Prostate gland (tissue), 2 donors: ENCODE results near the gene ITPKB. TPM values are rescaled to one million over a fixed set of nuclear protein-coding genes. Genes with fewer than 3 reads are reported as not detected.
"Not testable (repeated sequence)": the region's sequence is repeated elsewhere in the genome, so short reads cannot be mapped to it uniquely, and the experiment has no call there.

ENCODE experiments used
- DNase-seq: peaks from one replicate; pipeline ENCODE4 v3.0.0-alpha.2; 2019; ENCODE audit warnings: low spot score
- H3K27ac ChIP-seq, 2 donors: fragments of 200-600 bp; sonication (generic); 2 replicates each; pipeline ENCODE4 v1.5.1; 2017 to 2019
- H3K27me3 ChIP-seq: fragments of 200-600 bp; sonication (generic); replicated peaks from 2 replicates; pipeline ENCODE4 v1.5.1; 2019; ENCODE audit not compliant: insufficient read depth
- H3K36me3 ChIP-seq, 2 donors: fragments of 200-600 bp; sonication (generic); 1 replicate in 1 of 2; 2 replicates in 1 of 2; pipeline versions ENCODE4 v1.5.1 to v1.8.1; 2017 to 2019
- H3K4me1 ChIP-seq: fragments of 200-600 bp; sonication (generic); replicated peaks from 2 replicates; pipeline ENCODE4 v1.5.1; 2019
- H3K4me3 ChIP-seq, 2 donors: fragments of 200-600 bp; sonication (generic); 2 replicates each; pipeline ENCODE4 v1.5.1; 2017 to 2019
- H3K9me3 ChIP-seq: fragments of 200-600 bp; sonication (generic); 2 replicates; pipeline ENCODE4 v1.5.1; 2017
- CTCF ChIP-seq, 4 experiments: fragments of 200-600 bp in 2 of 4; fragments of 450-650 bp in 2 of 4; sonication (generic) in 2 of 4; IDR thresholded peaks; 1 replicate in 3 of 4; 2 replicates in 1 of 4; pipeline ENCODE4 v1.5.1; 2016 to 2019; ENCODE audit warnings: antibody characterized with exemption in 4 of 4, mild to moderate bottlenecking in 2 of 4, moderate library complexity in 2 of 4
- POLR2A ChIP-seq: fragments of 450-650 bp; IDR thresholded peaks from one replicate; pipeline ENCODE4 v1.6.1; 2016; ENCODE audit warnings: antibody characterized with exemption, mild to moderate bottlenecking
- POLR2AphosphoS5 ChIP-seq: sonication (generic); formaldehyde crosslinking; IDR thresholded peaks from one replicate; pipeline ENCODE4 v1.6.1; 2017; ENCODE audit warnings: antibody characterized with exemption
- WGBS: methylation state at CpG from one replicate; pipeline ENCODE4 v1.1.5; 2018; 5-methylcytosine and 5-hydroxymethylcytosine counted together
- intact Hi-C: fragments of 100-400 bp; cut with DNase I; formaldehyde crosslinking; loops from one replicate; pipeline ENCODE4 v1.14.2; 2022
- total RNA-seq, 2 donors: library from RNA; depleted of rRNA; stranded (reverse); fragments of >200 nt; gene quantifications; one replicate each; pipeline ENCODE4 v1.1.0, GENCODE V29; 2016

ITPKB gene
- total RNA-seq, 2 donors from 2014 or later: 47.5 to 49.2 TPM

GRCh38 chr1:226599636-226600238 is 139.3 kb downstream of the ITPKB start:
- no peak overlapping the region for H3K4me3 ChIP-seq
- no peak for DNase-seq
- no peaks in the 10 kb centered on the region for H3K9me3 ChIP-seq
- no peaks in the 10 kb centered on the region for H3K36me3 ChIP-seq
- intact Hi-C loops: loop anchor here (10.0 kb wide), 1 partner anchor 175 kb away; no protein-coding TSS in a partner anchor
- H3K4me1 ChIP-seq: peaks cover 4% of the 10 kb centered on the region
- no peaks in the 10 kb centered on the region for H3K27me3 ChIP-seq
- H3K27ac ChIP-seq: no peak overlapping the region
- TF ChIP-seq CTCF (IDR thresholded peaks at IDR 0.05): no peak
- no peak for TF ChIP-seq POLR2A
- no peak for TF ChIP-seq POLR2AphosphoS5

- H3K27me3 ChIP-seq, H3K9me3 ChIP-seq, DNase-seq, H3K36me3 ChIP-seq, H3K4me1 ChIP-seq, intact Hi-C loops, H3K27ac ChIP-seq, H3K4me3 ChIP-seq: not testable (repeated sequence)
- WGBS: 87% methylated on average over 3 of the region's 3 CpGs
Observed at GRCh38 chr1:226598955-226599354, 140.1 kb downstream of the ITPKB start.

GRCh38 chr1:226598455-226598849 is 140.6 kb downstream of the ITPKB start:
- TF ChIP-seq CTCF (IDR thresholded peaks at IDR 0.05) (no peak), POLR2A (no peak), POLR2AphosphoS5 (no peak)
- no peak for DNase-seq
- H3K36me3 ChIP-seq: no peaks in the 10 kb centered on the region
- no peaks in the 10 kb centered on the region for H3K9me3 ChIP-seq
- intact Hi-C loops: no loop called here
- no peak overlapping the region for H3K27ac ChIP-seq
- no peak overlapping the region for H3K4me3 ChIP-seq
- WGBS: 95% methylated on average over 2 of the region's 2 CpGs
- H3K27me3 ChIP-seq: no peaks in the 10 kb centered on the region
- H3K4me1 ChIP-seq: peaks cover 4% of the 10 kb centered on the region

GRCh38 chr1:226597616-226598454 is 141.2 kb downstream of the ITPKB start:
- Histone ChIP-seq H3K4me3 (no peak overlapping the region), H3K27me3 (no peaks in the 10 kb centered on the region), H3K4me1 (peaks cover 4% of the 10 kb centered on the region), H3K27ac (no peak overlapping the region), H3K36me3 (no peaks in the 10 kb centered on the region), H3K9me3 (no peaks in the 10 kb centered on the region)
- intact Hi-C loops: no loop called here
- WGBS: 82% methylated on average over 5 of the region's 5 CpGs
- TF ChIP-seq CTCF (IDR thresholded peaks at IDR 0.05) (no peak), POLR2A (no peak), POLR2AphosphoS5 (no peak)
- no peak for DNase-seq

GRCh38 chr1:226596531-226597165 is 142.4 kb downstream of the ITPKB start:
- WGBS: 91% methylated on average over 15 of the region's 16 CpGs
- intact Hi-C loops: no loop called here
- no peaks in the 10 kb centered on the region for H3K9me3 ChIP-seq

More at GRCh38 chr1:226596531-226597165, 142.4 kb downstream of the ITPKB start:
- DNase-seq: no peak
- no peak overlapping the region for H3K27ac ChIP-seq
- no peaks in the 10 kb centered on the region for H3K36me3 ChIP-seq
- TF ChIP-seq POLR2A: no peak
- TF ChIP-seq POLR2AphosphoS5: no peak
- no peak for TF ChIP-seq CTCF (IDR thresholded peaks at IDR 0.05)
- no peak overlapping the region for H3K4me3 ChIP-seq
- H3K27me3 ChIP-seq: no peaks in the 10 kb centered on the region
- H3K4me1 ChIP-seq: no peaks in the 10 kb centered on the region
